NCI-H226 (cell line): ENCODE results near the gene LTF.
"Not testable (repeated sequence)": the region's sequence is repeated elsewhere in the genome, so short reads cannot be mapped to it uniquely, and the experiment has no call there.

Experiments
- DNase-seq: peaks from one replicate; pipeline ENCODE4 v3.0.0-alpha.2; 2015

The LTF gene

GRCh38 chr3:46388847-46389246 is 75.9 kb downstream of the LTF start:
- not testable (repeated sequence) for DNase-seq

GRCh38 chr3:46386205-46386604 is 78.5 kb downstream of the LTF start:
- peak; percentile 77 for DNase-seq
